HEK293 (cell line): ENCODE data around the gene CFAP46.

Experiments used
- BCL11A ChIP-seq: fragments of 450-650 bp; formaldehyde crosslinking; IDR thresholded peaks from 2 replicates; pipeline ENCODE4 v1.5.1; 2016; ENCODE audit warnings: low read depth, missing biosample characterization, missing genetic modification characterization
- EGR2 ChIP-seq: fragments of 450-650 bp; formaldehyde crosslinking; IDR thresholded peaks from 2 replicates; pipeline ENCODE4 v1.5.1; 2016; ENCODE audit warnings: low read depth, missing biosample characterization, missing genetic modification characterization
- GFI1B ChIP-seq: fragments of 450-650 bp; formaldehyde crosslinking; IDR thresholded peaks from 2 replicates; pipeline ENCODE4 v1.5.1; 2016; ENCODE audit warnings: missing biosample characterization, missing genetic modification characterization
- GLI2 ChIP-seq: fragments of 450-650 bp; formaldehyde crosslinking; IDR thresholded peaks from 2 replicates; pipeline ENCODE4; 2017; ENCODE audit warnings: missing biosample characterization, missing genetic modification characterization, low read depth, borderline replicate concordance
- GLIS2 ChIP-seq: fragments of 450-650 bp; formaldehyde crosslinking; IDR thresholded peaks from 2 replicates; pipeline ENCODE4 v1.5.1; 2016; ENCODE audit warnings: missing biosample characterization, missing genetic modification characterization
- KLF1 ChIP-seq: fragments of 450-650 bp; formaldehyde crosslinking; IDR thresholded peaks from 2 replicates; pipeline ENCODE4 v1.5.1; 2016; ENCODE audit warnings: missing biosample characterization, missing genetic modification characterization
- SALL2 ChIP-seq: fragments of 450-650 bp; formaldehyde crosslinking; IDR thresholded peaks from 2 replicates; pipeline ENCODE4 v1.5.0; 2017; ENCODE audit warnings: missing biosample characterization, mild to moderate bottlenecking, missing genetic modification characterization, borderline replicate concordance
- ZBTB8A ChIP-seq: fragments of 450-650 bp; formaldehyde crosslinking; IDR thresholded peaks from 2 replicates; pipeline ENCODE4 v1.5.1; 2016; ENCODE audit warnings: missing biosample characterization, missing genetic modification characterization
- ZFP69B ChIP-seq: fragments of 450-650 bp; formaldehyde crosslinking; IDR thresholded peaks from 2 replicates; pipeline ENCODE4 v1.5.1; 2016; ENCODE audit warnings: missing biosample characterization, missing genetic modification characterization
- ZNF133 ChIP-seq: fragments of 450-650 bp; formaldehyde crosslinking; IDR thresholded peaks from 2 replicates; pipeline ENCODE4 v1.5.1; 2016; ENCODE audit warnings: missing biosample characterization, missing genetic modification characterization
- ZNF169 ChIP-seq: fragments of 450-650 bp; formaldehyde crosslinking; IDR thresholded peaks from 2 replicates; pipeline ENCODE4 v1.5.1; 2016; ENCODE audit warnings: missing biosample characterization, missing genetic modification characterization
- ZNF202 ChIP-seq: fragments of 450-650 bp; formaldehyde crosslinking; IDR thresholded peaks from 2 replicates; pipeline ENCODE4 v1.5.1; 2016; ENCODE audit warnings: missing biosample characterization, missing genetic modification characterization, borderline replicate concordance
- ZNF223 ChIP-seq: fragments of 450-650 bp; formaldehyde crosslinking; IDR thresholded peaks from 2 replicates; pipeline ENCODE4 v1.5.1; 2016; ENCODE audit warnings: missing biosample characterization, missing genetic modification characterization
- ZNF248 ChIP-seq: fragments of 450-650 bp; formaldehyde crosslinking; IDR thresholded peaks from 2 replicates; pipeline ENCODE4 v1.5.1; 2017; ENCODE audit warnings: missing biosample characterization, missing genetic modification characterization
- ZNF302 ChIP-seq: fragments of 450-650 bp; formaldehyde crosslinking; IDR thresholded peaks from 2 replicates; pipeline ENCODE4 v1.5.1; 2016; ENCODE audit warnings: missing biosample characterization, missing genetic modification characterization, low read depth
- ZNF311 ChIP-seq: fragments of 450-650 bp; formaldehyde crosslinking; IDR thresholded peaks from 2 replicates; pipeline ENCODE4 v1.5.1; 2017; ENCODE audit warnings: missing biosample characterization, missing genetic modification characterization, borderline replicate concordance
- ZNF335 ChIP-seq: fragments of 450-650 bp; formaldehyde crosslinking; conservative IDR thresholded peaks from 2 replicates; pipeline ENCODE4 v1.5.1; 2016; ENCODE audit warnings: missing biosample characterization, missing genetic modification characterization
- ZNF423 ChIP-seq: fragments of 450-650 bp; formaldehyde crosslinking; IDR thresholded peaks from 2 replicates; pipeline ENCODE4 v1.5.1; 2016; ENCODE audit warnings: missing biosample characterization, missing genetic modification characterization
- ZNF48 ChIP-seq: fragments of 450-650 bp; formaldehyde crosslinking; IDR thresholded peaks from 2 replicates; pipeline ENCODE4 v1.5.1; 2016; ENCODE audit warnings: missing biosample characterization, missing genetic modification characterization
- ZNF544 ChIP-seq: fragments of 450-650 bp; formaldehyde crosslinking; IDR thresholded peaks from 2 replicates; pipeline ENCODE4 v1.5.0; 2017; ENCODE audit warnings: missing biosample characterization, missing genetic modification characterization
- ZNF623 ChIP-seq: fragments of 450-650 bp; formaldehyde crosslinking; IDR thresholded peaks from 2 replicates; pipeline ENCODE4 v1.5.1; 2016; ENCODE audit warnings: missing biosample characterization, missing genetic modification characterization
- ZNF677 ChIP-seq: fragments of 450-650 bp; IDR thresholded peaks from 2 replicates; pipeline ENCODE4 v1.5.0; 2018; ENCODE audit warnings: missing biosample characterization, mild to moderate bottlenecking, missing genetic modification characterization, moderate library complexity
- ZNF76 ChIP-seq: fragments of 450-650 bp; formaldehyde crosslinking; IDR thresholded peaks from 2 replicates; pipeline ENCODE4; 2016; ENCODE audit warnings: low read depth, missing biosample characterization, missing genetic modification characterization, borderline replicate concordance
- ZNF785 ChIP-seq: fragments of 450-650 bp; formaldehyde crosslinking; IDR thresholded peaks from 2 replicates; pipeline ENCODE4 v1.5.1; 2016; ENCODE audit warnings: missing biosample characterization, missing genetic modification characterization
- TF ChIP-seq, protein P1 (sequence below): sonication (generic); formaldehyde crosslinking; IDR thresholded peaks from 2 replicates; pipeline ENCODE4 v1.8.1; 2022; ENCODE audit warnings: mild to moderate bottlenecking, moderate library complexity, missing genetic modification reagents
- TF ChIP-seq, protein P2 (sequence below): fragments of 450-650 bp; formaldehyde crosslinking; IDR thresholded peaks from 2 replicates; pipeline ENCODE4 v1.5.1; 2016; ENCODE audit warnings: missing biosample characterization, missing genetic modification characterization
- TF ChIP-seq, protein P3 (sequence below): fragments of 450-650 bp; formaldehyde crosslinking; IDR thresholded peaks from 2 replicates; pipeline ENCODE4 v1.5.1; 2016; ENCODE audit warnings: missing biosample characterization, missing genetic modification characterization
- TF ChIP-seq, protein P4 (sequence below): fragments of 450-650 bp; formaldehyde crosslinking; IDR thresholded peaks from 2 replicates; pipeline ENCODE4 v1.5.1; 2016; ENCODE audit warnings: missing biosample characterization, missing genetic modification characterization
- TF ChIP-seq, protein P5 (sequence below): fragments of 450-650 bp; formaldehyde crosslinking; IDR thresholded peaks from 2 replicates; pipeline ENCODE4 v1.5.1; 2016; ENCODE audit warnings: missing biosample characterization, missing genetic modification characterization
- TF ChIP-seq, protein P6 (sequence below): fragments of 450-650 bp; formaldehyde crosslinking; IDR thresholded peaks from 2 replicates; pipeline ENCODE4 v1.5.1; 2017; ENCODE audit warnings: missing biosample characterization, missing genetic modification characterization

Gene CFAP46

DNA sequence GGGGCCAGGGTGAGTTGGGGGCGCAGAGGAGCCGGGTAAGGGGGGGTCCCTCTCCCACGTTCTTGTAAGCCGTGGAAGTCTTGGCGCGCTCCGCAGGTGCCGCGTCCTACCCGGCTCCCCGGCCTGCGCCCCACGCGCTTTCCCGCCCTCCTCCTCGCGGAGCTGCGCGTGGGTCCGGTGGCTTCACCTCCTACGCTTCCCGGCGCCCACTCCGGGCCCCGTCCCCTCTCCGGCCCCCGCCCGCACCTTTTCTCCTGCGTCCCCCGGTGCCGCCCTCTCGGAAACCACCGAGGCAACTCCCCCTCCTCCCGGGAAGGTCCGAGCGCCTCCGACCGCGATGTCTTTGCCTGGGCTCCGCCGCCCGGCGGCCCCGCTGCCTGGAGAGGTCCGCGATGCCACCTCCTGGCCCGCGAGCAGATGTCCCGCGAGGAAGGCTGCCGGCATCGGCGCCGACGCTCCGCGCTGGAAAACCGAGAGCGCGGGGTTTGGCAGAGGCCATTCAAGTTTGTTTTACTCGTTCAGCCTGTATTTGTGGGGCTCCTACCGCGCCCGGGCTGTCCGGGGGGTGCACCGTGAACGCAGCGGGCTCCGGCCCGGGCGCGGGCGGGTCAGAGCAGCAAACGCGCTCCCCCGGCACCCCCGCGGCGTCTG, 154.1 kb downstream of the CFAP46 start (continued):
- TF ChIP-seq ZBTB8A (tag by site-specific recombination) (peak; percentile 26; the same call in 1 of the 2 replicates), ZNF169 (tag by site-specific recombination) (no peak), GLIS2 (peak; percentile 80), ZNF223 (tag by site-specific recombination) (no peak), ZNF76 (tag by site-specific recombination) (0 out of 2 replicates have a peak, but pooled peaks have one; percentile 19), KLF1 (no peak), ZNF623 (tag by site-specific recombination) (no peak), BCL11A (tag by site-specific recombination) (no peak), EGR2 (tag by site-specific recombination) (peak; percentile 91), ZNF785 (tag by site-specific recombination) (no peak), ZNF677 (tag by site-specific recombination) (no peak), ZNF544 (tag by site-specific recombination) (no peak), ZNF311 (tag by site-specific recombination) (no peak), ZNF202 (tag by site-specific recombination) (no peak), ZNF423 (tag by site-specific recombination) (no peak), ZNF133 (tag by site-specific recombination) (no peak), ZNF302 (tag by site-specific recombination) (no peak), GFI1B (tag by site-specific recombination) (no peak), ZNF335 (peak; percentile 8; the same call in 1 of the 2 replicates), ZNF48 (no peak), ZFP69B (tag by site-specific recombination) (no peak), ZNF248 (tag by site-specific recombination) (no peak), SALL2 (tag by site-specific recombination) (no peak), GLI2 (tag by site-specific recombination) (no peak)
- TF ChIP-seq, protein P1, sequence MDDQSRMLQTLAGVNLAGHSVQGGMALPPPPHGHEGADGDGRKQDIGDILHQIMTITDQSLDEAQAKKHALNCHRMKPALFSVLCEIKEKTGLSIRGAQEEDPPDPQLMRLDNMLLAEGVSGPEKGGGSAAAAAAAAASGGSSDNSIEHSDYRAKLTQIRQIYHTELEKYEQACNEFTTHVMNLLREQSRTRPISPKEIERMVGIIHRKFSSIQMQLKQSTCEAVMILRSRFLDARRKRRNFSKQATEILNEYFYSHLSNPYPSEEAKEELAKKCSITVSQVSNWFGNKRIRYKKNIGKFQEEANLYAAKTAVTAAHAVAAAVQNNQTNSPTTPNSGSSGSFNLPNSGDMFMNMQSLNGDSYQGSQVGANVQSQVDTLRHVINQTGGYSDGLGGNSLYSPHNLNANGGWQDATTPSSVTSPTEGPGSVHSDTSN (CRISPR knock-in tag): no peak
- TF ChIP-seq, protein P2, sequence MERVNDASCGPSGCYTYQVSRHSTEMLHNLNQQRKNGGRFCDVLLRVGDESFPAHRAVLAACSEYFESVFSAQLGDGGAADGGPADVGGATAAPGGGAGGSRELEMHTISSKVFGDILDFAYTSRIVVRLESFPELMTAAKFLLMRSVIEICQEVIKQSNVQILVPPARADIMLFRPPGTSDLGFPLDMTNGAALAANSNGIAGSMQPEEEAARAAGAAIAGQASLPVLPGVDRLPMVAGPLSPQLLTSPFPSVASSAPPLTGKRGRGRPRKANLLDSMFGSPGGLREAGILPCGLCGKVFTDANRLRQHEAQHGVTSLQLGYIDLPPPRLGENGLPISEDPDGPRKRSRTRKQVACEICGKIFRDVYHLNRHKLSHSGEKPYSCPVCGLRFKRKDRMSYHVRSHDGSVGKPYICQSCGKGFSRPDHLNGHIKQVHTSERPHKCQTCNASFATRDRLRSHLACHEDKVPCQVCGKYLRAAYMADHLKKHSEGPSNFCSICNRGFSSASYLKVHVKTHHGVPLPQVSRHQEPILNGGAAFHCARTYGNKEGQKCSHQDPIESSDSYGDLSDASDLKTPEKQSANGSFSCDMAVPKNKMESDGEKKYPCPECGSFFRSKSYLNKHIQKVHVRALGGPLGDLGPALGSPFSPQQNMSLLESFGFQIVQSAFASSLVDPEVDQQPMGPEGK (tag by site-specific recombination): peak; percentile 77; the same call in 1 of the 2 replicates
- TF ChIP-seq, protein P3, sequence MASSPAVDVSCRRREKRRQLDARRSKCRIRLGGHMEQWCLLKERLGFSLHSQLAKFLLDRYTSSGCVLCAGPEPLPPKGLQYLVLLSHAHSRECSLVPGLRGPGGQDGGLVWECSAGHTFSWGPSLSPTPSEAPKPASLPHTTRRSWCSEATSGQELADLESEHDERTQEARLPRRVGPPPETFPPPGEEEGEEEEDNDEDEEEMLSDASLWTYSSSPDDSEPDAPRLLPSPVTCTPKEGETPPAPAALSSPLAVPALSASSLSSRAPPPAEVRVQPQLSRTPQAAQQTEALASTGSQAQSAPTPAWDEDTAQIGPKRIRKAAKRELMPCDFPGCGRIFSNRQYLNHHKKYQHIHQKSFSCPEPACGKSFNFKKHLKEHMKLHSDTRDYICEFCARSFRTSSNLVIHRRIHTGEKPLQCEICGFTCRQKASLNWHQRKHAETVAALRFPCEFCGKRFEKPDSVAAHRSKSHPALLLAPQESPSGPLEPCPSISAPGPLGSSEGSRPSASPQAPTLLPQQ (tag by site-specific recombination): no peak
- TF ChIP-seq, protein P4, sequence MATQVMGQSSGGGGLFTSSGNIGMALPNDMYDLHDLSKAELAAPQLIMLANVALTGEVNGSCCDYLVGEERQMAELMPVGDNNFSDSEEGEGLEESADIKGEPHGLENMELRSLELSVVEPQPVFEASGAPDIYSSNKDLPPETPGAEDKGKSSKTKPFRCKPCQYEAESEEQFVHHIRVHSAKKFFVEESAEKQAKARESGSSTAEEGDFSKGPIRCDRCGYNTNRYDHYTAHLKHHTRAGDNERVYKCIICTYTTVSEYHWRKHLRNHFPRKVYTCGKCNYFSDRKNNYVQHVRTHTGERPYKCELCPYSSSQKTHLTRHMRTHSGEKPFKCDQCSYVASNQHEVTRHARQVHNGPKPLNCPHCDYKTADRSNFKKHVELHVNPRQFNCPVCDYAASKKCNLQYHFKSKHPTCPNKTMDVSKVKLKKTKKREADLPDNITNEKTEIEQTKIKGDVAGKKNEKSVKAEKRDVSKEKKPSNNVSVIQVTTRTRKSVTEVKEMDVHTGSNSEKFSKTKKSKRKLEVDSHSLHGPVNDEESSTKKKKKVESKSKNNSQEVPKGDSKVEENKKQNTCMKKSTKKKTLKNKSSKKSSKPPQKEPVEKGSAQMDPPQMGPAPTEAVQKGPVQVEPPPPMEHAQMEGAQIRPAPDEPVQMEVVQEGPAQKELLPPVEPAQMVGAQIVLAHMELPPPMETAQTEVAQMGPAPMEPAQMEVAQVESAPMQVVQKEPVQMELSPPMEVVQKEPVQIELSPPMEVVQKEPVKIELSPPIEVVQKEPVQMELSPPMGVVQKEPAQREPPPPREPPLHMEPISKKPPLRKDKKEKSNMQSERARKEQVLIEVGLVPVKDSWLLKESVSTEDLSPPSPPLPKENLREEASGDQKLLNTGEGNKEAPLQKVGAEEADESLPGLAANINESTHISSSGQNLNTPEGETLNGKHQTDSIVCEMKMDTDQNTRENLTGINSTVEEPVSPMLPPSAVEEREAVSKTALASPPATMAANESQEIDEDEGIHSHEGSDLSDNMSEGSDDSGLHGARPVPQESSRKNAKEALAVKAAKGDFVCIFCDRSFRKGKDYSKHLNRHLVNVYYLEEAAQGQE: no peak
- TF ChIP-seq, protein P5, sequence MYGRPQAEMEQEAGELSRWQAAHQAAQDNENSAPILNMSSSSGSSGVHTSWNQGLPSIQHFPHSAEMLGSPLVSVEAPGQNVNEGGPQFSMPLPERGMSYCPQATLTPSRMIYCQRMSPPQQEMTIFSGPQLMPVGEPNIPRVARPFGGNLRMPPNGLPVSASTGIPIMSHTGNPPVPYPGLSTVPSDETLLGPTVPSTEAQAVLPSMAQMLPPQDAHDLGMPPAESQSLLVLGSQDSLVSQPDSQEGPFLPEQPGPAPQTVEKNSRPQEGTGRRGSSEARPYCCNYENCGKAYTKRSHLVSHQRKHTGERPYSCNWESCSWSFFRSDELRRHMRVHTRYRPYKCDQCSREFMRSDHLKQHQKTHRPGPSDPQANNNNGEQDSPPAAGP (tag by site-specific recombination): 0 out of 2 replicates have a peak, but pooled peaks have one; percentile 6
- TF ChIP-seq, protein P6, sequence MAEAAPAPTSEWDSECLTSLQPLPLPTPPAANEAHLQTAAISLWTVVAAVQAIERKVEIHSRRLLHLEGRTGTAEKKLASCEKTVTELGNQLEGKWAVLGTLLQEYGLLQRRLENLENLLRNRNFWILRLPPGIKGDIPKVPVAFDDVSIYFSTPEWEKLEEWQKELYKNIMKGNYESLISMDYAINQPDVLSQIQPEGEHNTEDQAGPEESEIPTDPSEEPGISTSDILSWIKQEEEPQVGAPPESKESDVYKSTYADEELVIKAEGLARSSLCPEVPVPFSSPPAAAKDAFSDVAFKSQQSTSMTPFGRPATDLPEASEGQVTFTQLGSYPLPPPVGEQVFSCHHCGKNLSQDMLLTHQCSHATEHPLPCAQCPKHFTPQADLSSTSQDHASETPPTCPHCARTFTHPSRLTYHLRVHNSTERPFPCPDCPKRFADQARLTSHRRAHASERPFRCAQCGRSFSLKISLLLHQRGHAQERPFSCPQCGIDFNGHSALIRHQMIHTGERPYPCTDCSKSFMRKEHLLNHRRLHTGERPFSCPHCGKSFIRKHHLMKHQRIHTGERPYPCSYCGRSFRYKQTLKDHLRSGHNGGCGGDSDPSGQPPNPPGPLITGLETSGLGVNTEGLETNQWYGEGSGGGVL (tag by site-specific recombination): no peak
